ENCODE measurements around the gene LAMP5. TPM values are rescaled to one million over a fixed set of nuclear protein-coding genes. Genes with fewer than 3 reads are reported as not detected.

LAMP5 gene
- total RNA-seq, 2 donors from 2014 or later = 0.19 to 0.51 TPM

DNA sequence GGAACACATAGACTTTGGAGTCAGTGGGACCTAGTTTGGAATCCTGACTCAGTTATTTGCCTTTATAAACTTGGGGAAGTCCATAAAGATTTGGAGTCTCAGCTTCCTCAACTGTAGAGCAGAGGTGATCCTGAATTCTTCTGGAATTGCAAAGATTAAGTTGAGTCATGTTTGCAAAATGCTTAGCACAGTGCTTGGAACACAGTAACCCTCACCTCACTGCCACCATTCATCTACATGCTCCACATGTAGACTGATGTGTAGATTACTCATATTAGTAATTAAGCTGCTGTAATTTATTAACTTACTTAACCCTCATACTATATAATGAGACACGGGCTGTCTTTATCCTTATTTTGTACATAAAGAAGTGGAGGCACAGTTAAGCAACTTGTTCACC, 61.4 kb downstream of the LAMP5 start:
- no peak for DNase-seq (ENCODE audit: low spot score)
- intact Hi-C loops (cut with DNase I) = no loop called here

DNA sequence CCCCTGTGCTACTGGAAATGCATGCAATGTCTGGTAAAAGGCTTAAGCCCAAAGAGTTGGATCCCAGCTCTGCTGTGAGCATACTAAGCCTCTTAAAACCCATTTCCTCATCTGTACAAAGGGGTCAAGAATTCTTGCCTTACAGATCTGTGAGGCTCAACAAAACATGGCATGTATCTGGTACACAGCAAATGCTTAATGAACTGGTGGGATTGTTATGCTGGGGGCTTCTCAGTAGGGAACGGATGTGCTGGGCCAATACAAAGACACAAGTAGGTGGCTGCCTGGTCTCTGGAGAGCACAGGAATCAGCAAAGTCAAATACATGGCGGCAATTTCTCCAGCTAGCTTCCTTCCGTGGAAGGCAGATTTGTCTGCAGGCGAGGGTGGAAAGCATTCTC, 62.3 kb downstream of the LAMP5 start:
- DNase-seq (ENCODE audit: low spot score) = no peak
- intact Hi-C loops (cut with DNase I) = no loop called here

DNA sequence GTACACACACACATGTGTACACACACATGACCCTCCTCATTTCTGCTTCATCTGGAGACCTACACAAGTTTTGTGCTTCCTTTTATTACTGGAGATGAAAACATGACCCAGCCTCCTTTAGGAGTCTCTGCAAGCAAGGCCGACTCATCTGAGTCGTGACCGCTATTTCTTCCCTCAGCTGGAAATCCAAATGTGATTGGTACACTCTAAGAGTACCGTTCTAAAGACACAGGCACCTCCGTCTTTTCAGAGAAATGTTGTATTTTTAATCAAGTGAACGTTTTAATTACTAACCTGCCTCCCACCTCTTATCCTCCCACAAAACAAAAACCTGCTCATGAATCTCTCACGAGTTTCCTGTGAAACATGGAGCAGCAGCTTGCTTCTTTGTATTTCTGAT, 63.0 kb downstream of the LAMP5 start:
- no peak for DNase-seq (ENCODE audit: low spot score)
- intact Hi-C loops (cut with DNase I) = no loop called here

DNA sequence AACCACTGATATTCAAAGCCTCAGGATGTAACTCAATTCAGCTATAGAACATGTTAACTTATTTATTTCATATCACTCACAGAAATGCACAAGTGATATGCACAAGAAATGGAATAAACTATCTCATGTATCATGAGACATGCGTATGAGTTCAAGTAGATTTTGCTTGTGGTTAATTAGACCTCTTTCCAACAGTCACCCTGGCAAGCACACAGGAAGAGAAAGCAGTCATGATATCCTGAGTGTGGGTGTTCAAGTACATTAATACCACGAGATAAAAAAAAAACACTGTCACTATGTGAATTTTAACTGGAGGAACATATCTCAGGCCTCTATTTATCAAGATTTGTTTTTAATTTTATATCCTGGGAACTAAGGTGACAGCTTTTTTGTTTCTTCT, 64.2 kb downstream of the LAMP5 start:
- DNase-seq (ENCODE audit: low spot score) = no peak
- intact Hi-C loops (cut with DNase I) = no loop called here
